Measurements from ENCODE around the gene PCBP3.

The PCBP3 gene

GRCh38 chr21:45952974-45953373, 309.4 kb downstream of the PCBP3 start:
- DNase-seq (ENCODE audit: low read depth in 1 of 2, low spot score in 1 of 2): no peak
- TF ChIP-seq CTCF (IDR thresholded peaks at IDR 0.05; ENCODE audit: insufficient read depth, low read length): no peak
- TF ChIP-seq SPI1 (IDR thresholded peaks at IDR 0.05; ENCODE audit: borderline replicate concordance, low read depth): no peak
- no peak for TF ChIP-seq REST (IDR thresholded peaks at IDR 0.05; ENCODE audit: insufficient replicate concordance, low read depth)
- no peak for TF ChIP-seq POLR2AphosphoS5 (IDR thresholded peaks at IDR 0.05; ENCODE audit: low read depth)
- no peak for TF ChIP-seq GABPA (IDR thresholded peaks at IDR 0.05; ENCODE audit: low read depth)
- H3K27ac ChIP-seq (replicated peaks): no peak overlapping the region
- no peaks in the 10 kb centered on the region for H3K27me3 ChIP-seq (ENCODE audit: insufficient read depth, poor library complexity, severe bottlenecking)
- H3K4me3 ChIP-seq (replicated peaks; ENCODE audit: insufficient read depth, low read length): no peak overlapping the region

- DNase-seq (ENCODE audit: low read depth in 1 of 2, low spot score in 1 of 2): no peak
- no peak for TF ChIP-seq GABPA (IDR thresholded peaks at IDR 0.05; ENCODE audit: low read depth)
- no peak for TF ChIP-seq SPI1 (IDR thresholded peaks at IDR 0.05; ENCODE audit: borderline replicate concordance, low read depth)
- no peak for TF ChIP-seq REST (IDR thresholded peaks at IDR 0.05; ENCODE audit: insufficient replicate concordance, low read depth)
- TF ChIP-seq POLR2AphosphoS5 (IDR thresholded peaks at IDR 0.05; ENCODE audit: low read depth): no peak
- H3K27ac ChIP-seq (replicated peaks): no peak overlapping the region
- H3K4me3 ChIP-seq (replicated peaks; ENCODE audit: insufficient read depth, low read length): no peak overlapping the region
- H3K27me3 ChIP-seq (ENCODE audit: insufficient read depth, poor library complexity, severe bottlenecking): no peaks in the 10 kb centered on the region
Measured at GRCh38 chr21:45954261-45954660, 310.7 kb downstream of the PCBP3 start.

- Histone ChIP-seq H3K4me3 (replicated peaks; ENCODE audit: insufficient read depth, low read length) (no peak overlapping the region), H3K27me3 (ENCODE audit: insufficient read depth, poor library complexity, severe bottlenecking) (no peaks in the 10 kb centered on the region), H3K27ac (replicated peaks) (no peak overlapping the region)
- no peak for TF ChIP-seq CTCF (IDR thresholded peaks at IDR 0.05; ENCODE audit: insufficient read depth, low read length)
- TF ChIP-seq SPI1 (IDR thresholded peaks at IDR 0.05; ENCODE audit: borderline replicate concordance, low read depth): no peak
- DNase-seq (ENCODE audit: low read depth in 1 of 2, low spot score in 1 of 2): no peak
Measured at GRCh38 chr21:45954921-45955320, 311.4 kb downstream of the PCBP3 start.

- no peak for TF ChIP-seq SPI1 (IDR thresholded peaks at IDR 0.05; ENCODE audit: borderline replicate concordance, low read depth)
- no peak for TF ChIP-seq REST (IDR thresholded peaks at IDR 0.05; ENCODE audit: insufficient replicate concordance, low read depth)
- no peak for TF ChIP-seq CTCF (IDR thresholded peaks at IDR 0.05; ENCODE audit: insufficient read depth, low read length)
- no peak for TF ChIP-seq GABPA (IDR thresholded peaks at IDR 0.05; ENCODE audit: low read depth)
- TF ChIP-seq POLR2AphosphoS5 (IDR thresholded peaks at IDR 0.05; ENCODE audit: low read depth): no peak
- H3K27me3 ChIP-seq (ENCODE audit: insufficient read depth, poor library complexity, severe bottlenecking): no peaks in the 10 kb centered on the region
- H3K4me3 ChIP-seq (replicated peaks; ENCODE audit: insufficient read depth, low read length): no peak overlapping the region
- DNase-seq (ENCODE audit: low read depth in 1 of 2, low spot score in 1 of 2): no peak
- H3K27ac ChIP-seq (replicated peaks): no peak overlapping the region
Measured at GRCh38 chr21:45957551-45957950, 314.0 kb downstream of the PCBP3 start.
